KG1 (cell line): Measurements from ENCODE around the gene DEUP1.
"Not testable (repeated sequence)": the region's sequence is repeated elsewhere in the genome, so short reads cannot be mapped to it uniquely, and the experiment has no call there.

Experiments used
- DNase-seq: peaks from one replicate; lab custom pipeline; 2025; lab: John Stamatoyannopoulos, UW

DEUP1 gene, protein sequence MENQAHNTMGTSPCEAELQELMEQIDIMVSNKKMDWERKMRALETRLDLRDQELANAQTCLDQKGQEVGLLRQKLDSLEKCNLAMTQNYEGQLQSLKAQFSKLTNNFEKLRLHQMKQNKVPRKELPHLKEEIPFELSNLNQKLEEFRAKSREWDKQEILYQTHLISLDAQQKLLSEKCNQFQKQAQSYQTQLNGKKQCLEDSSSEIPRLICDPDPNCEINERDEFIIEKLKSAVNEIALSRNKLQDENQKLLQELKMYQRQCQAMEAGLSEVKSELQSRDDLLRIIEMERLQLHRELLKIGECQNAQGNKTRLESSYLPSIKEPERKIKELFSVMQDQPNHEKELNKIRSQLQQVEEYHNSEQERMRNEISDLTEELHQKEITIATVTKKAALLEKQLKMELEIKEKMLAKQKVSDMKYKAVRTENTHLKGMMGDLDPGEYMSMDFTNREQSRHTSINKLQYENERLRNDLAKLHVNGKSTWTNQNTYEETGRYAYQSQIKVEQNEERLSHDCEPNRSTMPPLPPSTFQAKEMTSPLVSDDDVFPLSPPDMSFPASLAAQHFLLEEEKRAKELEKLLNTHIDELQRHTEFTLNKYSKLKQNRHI

DNA sequence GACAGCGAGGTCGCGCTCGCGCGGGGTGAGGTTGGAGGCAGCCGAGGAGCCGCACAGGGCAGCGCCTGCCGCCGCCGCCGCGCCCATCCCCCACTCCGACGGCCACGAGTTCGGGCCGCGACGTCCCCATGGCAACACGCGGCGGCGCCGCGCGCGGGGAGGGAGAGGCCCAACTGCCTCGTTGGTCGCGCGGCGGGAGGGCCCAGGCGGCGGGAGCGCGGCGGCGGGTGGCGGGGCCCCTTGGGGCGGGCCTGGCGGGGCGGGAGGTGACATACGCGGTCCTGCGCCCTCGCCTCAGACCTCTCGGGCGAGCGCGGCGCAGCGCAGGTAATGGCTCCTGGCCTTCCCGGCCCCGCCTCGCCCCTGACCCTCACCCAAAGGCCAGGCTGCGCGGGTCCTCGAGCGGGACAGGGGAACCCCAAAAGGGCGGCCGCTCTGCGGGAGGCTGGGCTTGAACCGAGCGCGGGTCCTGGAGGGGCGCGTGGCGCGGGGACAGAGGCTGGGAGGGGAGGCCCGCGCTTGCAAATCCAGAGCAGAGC, at the start of gene DEUP1:
Gene DEUP1, plus strand, starts transcription at position 297 of the 539 bp plus-strand sequence. CDS start 1,518 bp downstream, outside the sequence.
- DNase-seq, result no peak

DNA sequence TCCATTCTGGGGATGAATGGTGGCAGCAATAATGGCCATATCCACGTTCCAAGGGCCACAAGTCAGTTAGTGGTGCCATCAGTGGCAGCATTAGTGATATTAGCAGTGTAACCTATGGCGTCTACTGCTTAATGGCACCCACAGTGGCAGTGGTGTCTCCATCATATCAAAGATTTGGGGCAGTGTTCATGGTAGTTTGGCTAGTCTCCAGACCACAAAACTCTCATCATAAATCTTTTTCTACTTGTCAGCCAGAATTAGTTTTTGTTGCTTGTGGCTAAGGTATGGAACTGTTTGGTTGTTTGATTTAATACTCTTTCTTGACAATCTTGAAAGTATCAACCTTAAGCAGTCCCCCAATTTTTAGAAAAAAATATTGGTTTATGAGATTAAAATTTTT, 45.1 kb upstream of the DEUP1 start:
- DNase-seq, result no peak

DNA sequence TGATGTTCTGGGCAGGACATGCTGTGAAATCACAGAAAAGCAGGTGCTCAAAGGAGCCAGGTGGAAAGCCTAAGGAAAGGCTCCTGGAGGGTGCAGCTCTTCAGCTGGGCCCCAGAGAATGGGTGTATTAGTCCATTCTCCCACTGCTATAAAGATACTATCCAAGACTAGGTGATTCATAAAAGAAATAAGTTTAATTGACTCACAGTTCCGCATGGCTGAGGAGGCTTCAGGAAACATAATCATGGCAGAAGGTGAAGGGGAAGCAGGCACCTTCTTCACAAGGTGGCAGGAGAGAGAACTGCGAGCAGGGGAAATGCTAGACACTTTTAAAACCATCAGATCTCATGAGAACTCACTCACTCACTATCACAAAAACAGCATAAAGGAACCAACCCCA, 43.1 kb upstream of the DEUP1 start:
- DNase-seq, result no peak

DNA sequence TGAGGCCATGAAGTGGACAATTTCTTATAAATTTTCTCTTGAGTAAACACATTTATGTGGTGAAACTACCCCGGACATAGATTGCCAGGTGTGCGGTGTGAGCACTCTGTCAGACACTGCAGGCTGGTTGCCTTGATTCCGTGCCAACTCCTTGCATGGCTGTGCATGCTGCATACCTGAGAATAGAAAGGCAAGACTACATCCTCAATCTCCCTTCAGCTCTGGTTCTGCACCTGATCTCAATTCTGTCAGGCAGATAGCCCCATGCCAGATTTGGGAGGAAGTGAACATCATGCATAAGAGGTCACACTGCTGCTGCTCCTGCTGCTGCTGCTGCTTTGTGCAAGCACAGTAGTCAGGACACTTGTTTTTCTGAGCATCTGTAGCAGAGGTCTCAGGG, 42.5 kb upstream of the DEUP1 start:
- no peak for DNase-seq

DNA sequence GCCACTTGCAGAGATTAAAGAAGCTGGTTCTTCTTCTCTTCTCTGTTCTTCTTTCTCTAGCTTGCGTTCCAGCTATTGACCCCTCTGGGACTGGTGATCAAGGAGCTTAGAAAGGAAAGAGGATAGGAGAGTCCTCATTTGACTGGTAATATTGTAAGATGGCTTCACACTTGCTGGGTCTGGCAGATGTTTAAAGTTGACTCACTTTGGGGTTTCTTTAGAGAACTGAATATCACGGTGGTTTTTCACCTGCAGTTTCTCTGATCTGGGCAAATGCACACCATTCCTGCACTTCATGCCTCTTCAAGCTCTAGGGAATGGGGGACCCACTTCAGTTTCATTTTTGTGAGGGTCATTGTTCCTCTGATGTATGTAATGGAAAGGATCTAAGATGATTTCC, 41.8 kb upstream of the DEUP1 start:
- DNase-seq, result no peak

DNA sequence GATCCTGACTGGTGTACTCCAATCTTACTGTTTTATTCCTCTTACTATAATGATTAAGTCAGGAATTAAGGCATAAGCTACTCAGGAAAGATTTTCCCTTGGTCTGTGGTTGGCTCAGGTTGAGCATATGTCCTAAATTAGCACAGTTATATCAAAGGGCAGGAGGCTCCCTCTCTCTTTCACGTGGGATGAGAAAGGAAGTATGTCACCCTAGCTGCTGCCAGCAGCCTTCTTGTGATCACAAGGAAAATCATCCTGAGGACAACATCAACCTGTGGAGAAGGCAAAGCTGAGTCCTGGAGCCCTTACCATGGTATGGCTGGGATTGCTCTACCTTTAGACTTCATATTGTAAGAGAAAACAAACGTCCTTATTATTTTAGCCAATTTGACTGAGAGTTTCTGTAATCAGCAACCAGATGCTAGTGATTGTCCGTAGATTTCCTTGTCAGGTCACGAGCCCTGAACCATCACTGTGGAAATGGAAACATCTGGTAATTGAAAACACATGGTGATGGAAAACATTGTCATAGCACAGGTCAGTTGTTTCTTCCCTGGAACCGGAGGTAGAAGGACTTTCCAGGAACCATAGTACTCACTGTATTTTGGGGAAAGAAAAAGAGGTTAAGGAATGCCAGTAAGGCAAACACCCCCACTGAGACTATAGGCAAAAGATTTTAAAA, 40.6 kb upstream of the DEUP1 start:
- no peak for DNase-seq

DNA sequence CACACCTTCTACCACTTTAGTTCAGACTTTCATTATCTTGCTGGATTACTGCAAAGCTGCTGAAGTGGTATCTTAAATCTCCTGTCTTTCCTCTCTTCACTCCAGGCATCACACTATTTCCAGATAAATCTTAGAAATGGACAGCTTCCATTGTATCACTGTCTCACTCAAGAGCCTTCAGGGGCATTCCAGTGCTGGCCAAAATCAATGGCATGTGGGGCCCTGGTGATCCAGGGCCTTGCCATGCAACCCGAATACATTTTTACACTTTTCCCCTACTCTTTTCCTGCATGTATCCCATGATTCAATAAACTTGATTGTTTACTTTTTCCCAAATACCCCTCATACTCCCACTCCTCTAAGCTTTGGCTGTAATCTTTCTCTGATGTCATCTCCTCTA, 39.4 kb upstream of the DEUP1 start:
- no peak for DNase-seq

DNA sequence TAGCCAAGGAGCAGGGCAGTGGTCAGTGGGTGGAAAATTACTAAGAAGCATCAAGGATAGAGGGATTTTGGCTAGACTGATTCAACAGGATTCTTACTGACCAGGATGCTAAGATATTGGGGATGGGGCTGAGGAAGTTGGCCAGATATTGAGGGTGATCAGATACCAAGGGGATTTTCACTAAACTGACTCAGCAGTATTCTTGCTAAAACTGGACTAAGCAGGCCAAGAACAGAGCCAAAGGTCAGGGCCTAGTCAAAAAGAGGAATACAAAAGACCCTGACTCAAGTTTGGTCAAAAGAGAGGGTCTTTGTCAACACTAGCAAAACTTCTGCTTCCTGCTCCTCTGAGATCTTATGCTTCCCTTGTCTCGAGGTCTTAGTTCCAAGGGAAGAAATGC, 38.6 kb upstream of the DEUP1 start:
- no peak for DNase-seq

DNA sequence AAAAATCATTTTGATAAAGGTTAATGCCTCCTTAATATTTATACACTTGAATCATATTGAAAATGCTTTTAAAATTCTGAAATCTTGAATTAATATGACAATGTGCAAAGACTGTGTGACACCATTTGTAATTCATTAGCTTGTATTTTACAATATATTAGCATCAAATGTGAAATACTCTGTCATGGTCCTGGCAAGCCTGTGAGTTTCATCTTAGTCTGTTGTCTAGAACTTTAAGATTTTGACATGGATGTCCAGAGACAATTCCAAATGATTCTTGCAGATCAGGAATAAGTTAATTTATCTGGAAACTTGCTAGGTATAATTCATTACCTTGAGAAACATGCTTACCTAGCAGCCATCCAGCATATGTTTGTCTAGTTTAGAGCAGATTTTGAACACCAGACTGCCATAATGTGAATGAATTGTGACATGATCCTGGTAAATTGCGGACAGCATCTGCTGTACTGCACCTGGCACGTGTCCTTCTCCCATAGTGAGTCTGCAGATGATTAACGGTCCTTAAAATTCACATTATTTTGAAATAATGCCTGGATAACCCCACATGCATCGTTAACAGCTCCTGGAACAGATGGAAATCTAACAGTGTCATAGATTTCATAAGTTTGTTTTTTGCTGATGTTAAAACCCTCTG, 34.5 kb upstream of the DEUP1 start:
- no peak for DNase-seq

DNA sequence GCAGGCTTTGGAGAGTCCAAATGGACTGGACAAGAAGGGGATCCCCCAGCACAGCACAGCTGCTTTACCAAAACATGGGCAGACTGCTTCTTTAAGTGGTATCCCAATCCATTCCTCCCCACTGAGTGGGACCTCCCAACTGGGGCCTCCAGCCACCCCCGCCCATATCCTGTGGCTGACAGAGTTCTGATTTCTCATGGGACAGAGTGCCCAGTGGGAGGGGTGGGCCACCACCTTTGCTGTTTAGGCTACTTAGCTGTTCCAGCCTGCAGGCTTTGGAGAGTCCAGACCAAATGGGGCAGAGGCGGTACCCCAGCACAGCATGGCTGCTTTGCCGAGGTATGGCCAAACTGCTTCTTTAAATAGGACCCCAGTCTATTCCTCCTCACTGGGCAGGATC, 26.9 kb upstream of the DEUP1 start:
- DNase-seq, result no peak

DNA sequence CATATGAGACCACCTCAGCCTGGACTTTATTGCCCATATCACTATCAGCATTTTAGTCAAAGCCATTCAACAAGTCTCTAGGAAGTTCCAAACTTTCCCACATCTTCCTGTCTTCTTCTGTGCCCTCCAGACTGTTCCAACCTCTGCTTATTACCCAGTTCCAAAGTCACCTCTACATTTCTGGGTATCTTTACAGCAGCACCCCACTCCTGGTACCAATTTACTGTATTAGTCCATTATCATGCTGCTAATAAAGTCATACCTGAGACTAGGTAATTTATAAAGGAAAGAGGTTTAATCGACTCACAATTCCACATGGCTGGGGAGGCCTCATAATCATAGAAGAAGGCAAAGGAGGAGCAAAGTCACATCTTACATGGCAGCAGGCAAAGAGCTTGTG, 16.1 kb upstream of the DEUP1 start:
- DNase-seq, result not testable (repeated sequence)

DNA sequence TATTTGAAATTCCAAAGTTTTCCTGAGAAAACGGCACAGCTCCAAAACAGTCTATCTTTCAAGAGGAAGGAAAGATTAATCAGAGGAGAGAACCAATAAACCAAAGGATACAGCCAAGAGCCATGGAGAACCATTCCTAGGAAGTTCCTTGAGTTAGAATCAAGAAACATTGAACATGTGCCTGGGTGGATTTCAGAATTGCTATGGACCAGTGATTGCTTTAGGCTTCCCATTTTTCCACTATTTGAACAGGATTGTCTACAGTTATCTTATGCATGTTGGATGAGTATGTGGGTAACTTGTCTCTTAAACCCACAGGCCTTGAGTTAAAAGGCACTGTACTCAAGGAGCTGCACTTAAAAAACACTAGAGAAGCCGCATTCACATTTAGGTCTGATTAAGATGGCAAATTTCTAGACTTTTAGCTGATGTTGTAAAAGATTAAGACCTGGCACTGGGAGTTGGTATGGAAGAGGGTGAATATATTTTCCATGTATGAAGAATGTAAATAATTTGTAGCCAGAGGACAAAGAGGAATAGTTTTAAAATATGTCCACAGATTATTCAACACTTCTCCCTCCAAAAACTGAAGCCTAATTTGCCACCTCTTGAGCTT, 11.2 kb upstream of the DEUP1 start:
- DNase-seq, result no peak

DNA sequence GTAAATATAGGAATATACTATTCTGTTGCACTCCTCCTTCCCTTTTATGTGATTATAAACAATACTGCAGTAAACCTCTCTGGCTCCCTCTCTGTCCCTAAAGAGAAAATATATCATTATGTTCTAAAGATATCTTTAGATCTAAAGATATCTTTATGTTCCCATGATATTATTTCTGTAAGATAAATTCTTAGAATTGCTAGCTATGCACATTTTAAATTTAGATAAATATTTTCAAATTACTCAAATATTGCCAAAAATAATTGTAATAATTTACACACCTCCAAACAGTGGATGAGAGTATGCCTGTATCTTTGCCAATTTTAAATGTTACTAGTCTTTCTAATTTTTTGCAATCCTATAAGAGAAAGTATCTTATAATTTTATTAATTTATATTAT, 10.3 kb upstream of the DEUP1 start:
- DNase-seq, result no peak

DNA sequence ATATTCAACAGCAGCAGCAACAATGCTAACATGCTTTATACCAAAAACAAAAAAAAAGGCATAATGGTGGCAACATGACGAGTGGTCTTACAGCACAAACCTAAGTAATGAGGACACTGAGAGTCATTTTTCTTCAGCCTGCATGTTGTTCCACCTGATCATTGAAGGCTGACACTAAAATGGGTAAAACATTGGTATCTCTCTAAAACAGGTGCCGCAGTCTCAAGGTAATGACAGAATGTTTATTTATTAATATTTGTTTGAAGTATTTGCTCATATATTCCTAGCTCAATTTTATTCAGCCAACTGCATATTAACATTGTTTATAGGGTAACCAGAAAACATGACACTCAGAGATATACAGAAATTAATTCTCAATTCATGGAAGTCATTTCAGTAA, 8.3 kb upstream of the DEUP1 start:
- no peak for DNase-seq

DNA sequence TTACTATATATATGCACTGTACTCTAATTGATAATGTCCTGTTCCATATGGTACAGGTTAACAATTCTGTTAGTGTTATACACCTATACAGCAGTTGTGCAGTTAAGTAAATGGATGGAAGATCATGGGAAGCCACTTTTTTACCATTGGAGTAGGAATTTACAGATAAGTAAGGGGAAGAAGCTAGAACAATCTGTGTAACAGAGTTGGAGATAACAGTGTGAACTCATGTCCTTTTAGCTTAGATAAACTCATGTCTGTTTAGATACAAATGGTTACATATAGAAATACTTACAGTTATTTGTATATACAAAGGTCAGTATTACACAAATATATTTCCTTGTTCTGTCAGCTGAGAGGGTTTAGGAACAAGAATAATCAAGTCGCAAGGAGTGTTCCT, 6.8 kb upstream of the DEUP1 start:
- DNase-seq, result no peak

DNA sequence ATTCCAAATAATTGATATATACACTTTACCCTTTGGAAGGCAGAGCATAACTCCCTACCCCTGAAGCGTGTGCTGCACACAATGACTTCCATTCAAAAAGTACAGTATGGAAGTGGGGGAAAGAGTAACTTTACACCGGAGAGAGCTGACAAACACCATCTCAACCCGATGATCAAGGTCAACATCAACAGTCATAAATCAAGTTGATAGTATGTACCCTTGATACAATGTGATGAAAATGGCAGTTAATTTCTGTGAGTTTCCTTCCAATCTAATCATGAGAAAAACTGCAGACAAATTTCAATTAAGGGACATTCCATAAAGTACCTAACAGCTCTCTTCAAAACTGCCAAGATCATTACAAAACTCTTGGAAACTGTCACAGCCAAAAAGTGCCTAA, 6.0 kb upstream of the DEUP1 start:
- no peak for DNase-seq

DNA sequence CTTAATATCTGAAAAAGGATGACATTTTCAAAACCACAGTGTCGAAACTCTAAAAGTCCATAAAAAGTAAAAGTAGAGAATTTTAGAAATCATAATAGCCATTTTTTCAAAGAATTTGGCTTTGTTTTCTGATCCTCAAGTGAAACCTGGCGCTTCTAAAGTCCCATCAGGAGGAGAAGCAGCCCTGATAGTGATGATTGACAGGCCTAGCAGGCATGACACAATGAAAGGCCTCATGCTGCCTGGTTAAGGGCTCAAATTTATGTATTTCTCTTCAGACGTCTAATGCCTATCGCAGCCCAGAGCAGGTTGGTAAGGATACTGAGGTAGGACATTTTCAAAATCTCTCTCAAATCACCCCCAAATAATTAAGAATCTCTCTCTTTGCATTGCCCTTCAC, 3.9 kb upstream of the DEUP1 start:
- DNase-seq, result no peak

DNA sequence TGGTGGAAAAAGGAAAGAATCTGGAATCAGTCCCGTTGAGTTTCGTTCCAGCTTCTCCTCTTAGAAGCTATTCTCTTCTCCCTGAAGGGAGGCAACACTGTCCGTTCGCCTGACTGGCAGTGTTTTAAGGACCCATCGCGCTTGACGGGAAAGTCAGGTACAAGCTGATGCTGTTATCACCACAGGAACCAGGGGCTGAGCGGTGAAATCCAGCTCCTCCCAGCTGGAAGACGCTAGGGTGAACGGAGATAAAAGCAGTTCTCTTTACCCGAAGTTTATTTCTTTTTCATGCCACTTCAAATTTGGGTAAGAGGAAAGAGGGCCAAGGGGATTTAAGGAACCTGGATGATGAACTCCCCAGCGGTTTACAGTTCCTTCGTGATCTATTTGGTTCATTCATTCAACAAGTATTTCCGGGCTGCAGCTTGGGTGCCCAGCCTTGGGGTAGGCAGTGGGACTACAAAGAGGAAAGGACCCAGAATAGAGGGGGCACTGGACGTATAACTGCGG, 551 bp upstream of the DEUP1 start:
- no peak for DNase-seq

DNA sequence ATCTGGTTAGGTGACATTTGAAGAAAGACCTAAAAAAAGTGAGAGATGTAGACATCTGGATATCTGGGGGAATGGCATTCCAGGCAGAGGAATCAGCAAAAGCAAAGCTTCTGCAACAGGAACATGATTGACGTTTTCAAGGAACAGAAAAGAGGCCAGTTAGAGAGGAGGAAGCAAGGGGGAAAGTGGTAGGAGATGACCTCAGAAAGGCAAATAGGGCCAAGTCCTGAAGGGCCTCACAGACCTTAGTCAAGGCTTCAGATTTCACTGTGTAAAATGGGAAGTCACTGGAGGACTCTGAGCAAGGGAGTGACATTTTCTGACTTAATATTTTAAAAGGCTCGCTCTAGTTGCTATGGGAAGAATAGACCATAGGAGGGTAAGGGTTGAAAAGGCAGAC, 9.7 kb downstream of the DEUP1 start:
- no peak for DNase-seq

DNA sequence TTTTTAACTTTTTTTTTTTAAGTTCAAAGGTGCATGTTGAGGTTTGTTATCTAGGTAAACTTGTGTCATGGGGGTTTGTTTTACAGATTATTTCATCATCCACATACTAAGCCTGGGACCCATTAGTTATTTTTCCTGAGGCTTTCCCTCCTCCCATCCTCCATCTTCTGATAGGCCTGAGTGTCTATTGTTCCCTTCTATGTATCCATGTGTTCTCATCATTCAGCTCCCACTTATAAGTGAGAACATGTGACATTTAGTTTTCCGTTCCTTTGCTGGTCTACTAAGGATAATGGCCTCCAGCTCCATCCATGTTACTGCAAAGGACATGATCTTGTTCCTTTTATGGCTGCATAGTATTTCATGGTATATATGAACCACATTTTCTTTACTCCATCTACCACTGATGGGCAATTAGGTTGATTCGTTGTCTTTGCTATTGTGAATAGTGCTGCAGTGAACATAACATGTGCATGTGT, 14.4 kb downstream of the DEUP1 start:
- no peak for DNase-seq

DNA sequence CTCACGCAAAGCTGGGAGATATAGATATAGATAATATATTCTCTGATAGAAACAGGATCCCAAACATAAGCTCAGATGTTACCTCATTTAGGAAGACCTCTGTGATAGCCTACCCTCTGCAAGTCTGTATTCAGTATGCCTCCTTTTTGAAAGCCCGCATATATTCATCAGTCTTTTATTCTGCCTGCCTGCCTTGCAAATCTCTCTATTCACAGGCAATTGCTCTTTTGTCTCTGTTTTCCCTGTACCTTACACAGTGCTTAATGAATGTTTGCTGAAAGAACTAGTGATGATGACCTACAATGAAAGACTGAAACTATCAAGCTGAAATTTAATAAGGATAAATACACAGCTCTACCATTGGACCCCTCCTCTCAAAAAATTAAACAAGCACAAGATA, 18.4 kb downstream of the DEUP1 start:
- DNase-seq, result no peak

DNA sequence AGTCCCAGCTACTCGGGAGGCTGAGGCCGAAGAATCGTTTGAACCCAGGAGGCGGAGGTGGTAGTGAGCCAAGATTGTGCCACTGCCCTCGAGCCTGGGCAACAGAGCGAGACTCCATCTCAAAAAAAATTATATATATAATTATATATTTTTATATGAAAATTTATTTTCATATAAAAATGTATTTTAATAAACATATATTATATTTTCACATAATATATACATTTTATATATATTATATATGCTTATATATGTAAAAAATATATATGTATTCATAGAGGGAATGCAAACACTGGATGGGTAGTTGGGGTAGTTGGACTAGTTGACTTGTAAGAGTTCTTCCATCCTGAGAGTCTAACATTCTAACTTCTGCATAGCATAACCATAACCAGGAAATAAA, 20.3 kb downstream of the DEUP1 start:
- DNase-seq, result no peak
